Vagina (tissue), 2 donors: ENCODE data around the gene SLC25A34. TPM values are rescaled to one million over a fixed set of nuclear protein-coding genes. Genes with fewer than 3 reads are reported as not detected.
A peak's percentile ranks its signal among the peaks of the same experiment; 100 is the strongest.

Experiments
- DNase-seq, 2 donors: peaks; one replicate each; pipeline ENCODE4 v3.0.0-alpha.2; 2017; ENCODE audit errors: extremely low spot score in 2 of 2
- H3K27ac ChIP-seq: fragments of 200-600 bp; sonication (generic); one replicate; pipeline ENCODE4 v1.5.1; 2019
- H3K27me3 ChIP-seq: fragments of 200-600 bp; sonication (generic); one replicate; pipeline ENCODE4 v1.5.1; 2019
- H3K36me3 ChIP-seq, 2 donors: fragments of 200-600 bp; sonication (generic); one replicate each; pipeline ENCODE4 v1.5.1; 2017 to 2019
- H3K4me1 ChIP-seq: fragments of 200-600 bp; sonication (generic); one replicate; pipeline ENCODE4 v1.5.1; 2019
- H3K4me3 ChIP-seq, 2 donors: fragments of 200-600 bp; sonication (generic); 1 replicate in 1 of 2; 2 replicates in 1 of 2; pipeline ENCODE4 v1.5.1; 2016 to 2019
- H3K9me3 ChIP-seq: fragments of 200-600 bp; sonication (generic); one replicate; pipeline ENCODE4 v1.5.1; 2019
- CTCF ChIP-seq, 3 experiments: fragments of 450-650 bp in 2 of 3; fragments of 200-600 bp in 1 of 3; sonication (generic) in 1 of 3; IDR thresholded peaks; one replicate each; pipeline ENCODE4 v1.5.1; 2017 to 2019; ENCODE audit warnings: antibody characterized with exemption in 3 of 3, mild to moderate bottlenecking in 2 of 3, moderate library complexity in 2 of 3
- POLR2A ChIP-seq, 2 donors: fragments of 450-650 bp; IDR thresholded peaks; one replicate each; pipeline ENCODE4 v1.6.1; 2017; ENCODE audit warnings: antibody characterized with exemption in 2 of 2, mild to moderate bottlenecking in 2 of 2, moderate library complexity in 2 of 2
- POLR2AphosphoS5 ChIP-seq, 2 donors: sonication (generic); formaldehyde crosslinking; IDR thresholded peaks; one replicate each; pipeline ENCODE4 v1.9.0; 2017; ENCODE audit warnings: antibody characterized with exemption in 2 of 2, mild to moderate bottlenecking in 2 of 2, low read depth in 1 of 2; ENCODE audit not compliant: insufficient read depth in 1 of 2
- intact Hi-C: fragments of 100-400 bp; cut with DNase I; formaldehyde crosslinking; loops from one replicate; pipeline ENCODE4 v1.15.1; 2023
- total RNA-seq: library from RNA; depleted of rRNA; stranded (reverse); fragments of >200 nt; gene quantifications from one replicate; pipeline ENCODE4 v1.2.3, GENCODE V29; 2016

The SLC25A34 gene
- total RNA-seq, 1 donor from 2014 or later = 3.2 TPM

GRCh38 chr1:15705184-15705566, 30.9 kb upstream of the SLC25A34 start:
- Histone ChIP-seq H3K27ac (peak overlapping the region; percentile 95), H3K27me3 (no peaks in the 10 kb centered on the region), H3K4me3 (no peak overlapping the region), H3K36me3 (no peaks in the 10 kb centered on the region), H3K4me1 (peaks cover 77% of the 10 kb centered on the region), H3K9me3 (no peaks in the 10 kb centered on the region)
- TF ChIP-seq POLR2AphosphoS5 (IDR thresholded peaks at IDR 0.05; ENCODE audit: insufficient read depth in 1 of 2, low read depth in 1 of 2) (no peak), POLR2A (IDR thresholded peaks at IDR 0.05) (no peak), CTCF (IDR thresholded peaks at IDR 0.05) (no peak)
- intact Hi-C loops = loop anchor here (10.0 kb wide), 1 partner anchor 90 kb away; the partner anchor contains the start of gene DDI2
- no peak for DNase-seq

- no peak overlapping the region for H3K4me3 ChIP-seq
- DNase-seq = no peak
- no peaks in the 10 kb centered on the region for H3K27me3 ChIP-seq
- TF ChIP-seq POLR2A (IDR thresholded peaks at IDR 0.05) = no peak
- TF ChIP-seq POLR2AphosphoS5 (IDR thresholded peaks at IDR 0.05; ENCODE audit: insufficient read depth in 1 of 2, low read depth in 1 of 2) = no peak
- no peak for TF ChIP-seq CTCF (IDR thresholded peaks at IDR 0.05)
- no peaks in the 10 kb centered on the region for H3K9me3 ChIP-seq
- intact Hi-C loops = loop anchor here (10.0 kb wide), 1 partner anchor 92 kb away; the partner anchor contains the start of gene DDI2
- peaks cover 67% of the 10 kb centered on the region for H3K4me1 ChIP-seq
- H3K27ac ChIP-seq = peak overlapping the region; percentile 95
- no peaks in the 10 kb centered on the region for H3K36me3 ChIP-seq
Measured at GRCh38 chr1:15706751-15707150, 29.3 kb upstream of the SLC25A34 start.

GRCh38 chr1:15707239-15707925, 28.7 kb upstream of the SLC25A34 start:
- H3K27ac ChIP-seq = peak overlapping the region; percentile 95
- H3K36me3 ChIP-seq = no peaks in the 10 kb centered on the region
- intact Hi-C loops = loop anchor here (10.0 kb wide), 1 partner anchor 93 kb away; the partner anchor contains the start of gene DDI2
- no peak for DNase-seq
- no peaks in the 10 kb centered on the region for H3K9me3 ChIP-seq
- no peaks in the 10 kb centered on the region for H3K27me3 ChIP-seq
- no peak for TF ChIP-seq CTCF (IDR thresholded peaks at IDR 0.05)
- TF ChIP-seq POLR2AphosphoS5 (IDR thresholded peaks at IDR 0.05; ENCODE audit: insufficient read depth in 1 of 2, low read depth in 1 of 2) = no peak
- TF ChIP-seq POLR2A (IDR thresholded peaks at IDR 0.05) = no peak
- peaks cover 61% of the 10 kb centered on the region for H3K4me1 ChIP-seq
- H3K4me3 ChIP-seq = no peak overlapping the region

GRCh38 chr1:15708486-15709137, 27.4 kb upstream of the SLC25A34 start:
- intact Hi-C loops = loop anchor here (10.0 kb wide), 1 partner anchor 94 kb away; the partner anchor contains the start of gene DDI2
- no peak overlapping the region for H3K4me3 ChIP-seq
- no peak for DNase-seq
- peaks cover 49% of the 10 kb centered on the region for H3K4me1 ChIP-seq
- no peaks in the 10 kb centered on the region for H3K36me3 ChIP-seq
- no peaks in the 10 kb centered on the region for H3K9me3 ChIP-seq
- H3K27ac ChIP-seq = no peak overlapping the region
- no peaks in the 10 kb centered on the region for H3K27me3 ChIP-seq
- TF ChIP-seq POLR2A (IDR thresholded peaks at IDR 0.05) (no peak), POLR2AphosphoS5 (IDR thresholded peaks at IDR 0.05; ENCODE audit: insufficient read depth in 1 of 2, low read depth in 1 of 2) (no peak), CTCF (IDR thresholded peaks at IDR 0.05) (no peak)
